Right ventricle myocardium inferior (tissue), 1 donor: ENCODE data around the gene ZBTB18. TPM values are rescaled to one million over a fixed set of nuclear protein-coding genes. Genes with fewer than 3 reads are reported as not detected.

ENCODE experiments used
- ATAC-seq: fragments of 200-7000 bp; cut with Tn5 transposase; one replicate; pipeline ENCODE4 v1.9.1; 2020; ENCODE audit warnings: mild to moderate bottlenecking, moderate library complexity
- DNase-seq: peaks from one replicate; pipeline ENCODE4 v3.0.0; 2021; ENCODE audit errors: missing footprints
- intact Hi-C: fragments of 100-400 bp; cut with DNase I; formaldehyde crosslinking; loops from one replicate; pipeline ENCODE4 v1.11.0; 2022
- total RNA-seq: library from RNA; stranded (reverse); fragmentation: NEBNext Ultra II Directional; extraction: Animal tissue kit (Norgen Biotek cat#: 25700); gene quantifications from one replicate; pipeline ENCODE4 v1.2.1, GENCODE V29; 2021
- donor health status: DM: no; HTN: yes; CAD: no; lungs with severe emphysema.

Gene ZBTB18
- total RNA-seq, 1 donor from 2014 or later = 31.0 TPM

DNA sequence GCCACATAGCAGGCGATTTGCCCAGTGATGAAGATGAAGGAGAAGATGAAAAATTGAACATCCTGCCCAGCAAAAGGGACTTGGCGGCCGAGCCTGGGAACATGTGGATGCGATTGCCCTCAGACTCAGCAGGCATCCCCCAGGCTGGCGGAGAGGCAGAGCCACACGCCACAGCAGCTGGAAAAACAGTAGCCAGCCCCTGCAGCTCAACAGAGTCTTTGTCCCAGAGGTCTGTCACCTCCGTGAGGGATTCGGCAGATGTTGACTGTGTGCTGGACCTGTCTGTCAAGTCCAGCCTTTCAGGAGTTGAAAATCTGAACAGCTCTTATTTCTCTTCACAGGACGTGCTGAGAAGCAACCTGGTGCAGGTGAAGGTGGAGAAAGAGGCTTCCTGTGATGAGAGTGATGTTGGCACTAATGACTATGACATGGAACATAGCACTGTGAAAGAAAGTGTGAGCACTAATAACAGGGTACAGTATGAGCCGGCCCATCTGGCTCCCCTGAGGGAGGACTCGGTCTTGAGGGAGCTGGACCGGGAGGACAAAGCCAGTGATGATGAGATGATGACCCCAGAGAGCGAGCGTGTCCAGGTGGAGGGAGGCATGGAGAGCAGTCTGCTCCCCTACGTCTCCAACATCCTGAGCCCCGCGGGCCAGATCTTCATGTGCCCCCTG is 3.3 kb downstream of the ZBTB18 start:
- no peak for ATAC-seq
- intact Hi-C loops = no loop called here
- DNase-seq = no peak

DNA sequence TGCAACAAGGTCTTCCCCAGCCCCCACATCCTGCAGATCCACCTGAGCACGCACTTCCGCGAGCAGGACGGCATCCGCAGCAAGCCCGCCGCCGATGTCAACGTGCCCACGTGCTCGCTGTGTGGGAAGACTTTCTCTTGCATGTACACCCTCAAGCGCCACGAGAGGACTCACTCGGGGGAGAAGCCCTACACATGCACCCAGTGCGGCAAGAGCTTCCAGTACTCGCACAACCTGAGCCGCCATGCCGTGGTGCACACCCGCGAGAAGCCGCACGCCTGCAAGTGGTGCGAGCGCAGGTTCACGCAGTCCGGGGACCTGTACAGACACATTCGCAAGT is 3.8 kb downstream of the ZBTB18 start:
- ATAC-seq (no peak), DNase-seq (peak; percentile 60)
- intact Hi-C loops = no loop called here

DNA sequence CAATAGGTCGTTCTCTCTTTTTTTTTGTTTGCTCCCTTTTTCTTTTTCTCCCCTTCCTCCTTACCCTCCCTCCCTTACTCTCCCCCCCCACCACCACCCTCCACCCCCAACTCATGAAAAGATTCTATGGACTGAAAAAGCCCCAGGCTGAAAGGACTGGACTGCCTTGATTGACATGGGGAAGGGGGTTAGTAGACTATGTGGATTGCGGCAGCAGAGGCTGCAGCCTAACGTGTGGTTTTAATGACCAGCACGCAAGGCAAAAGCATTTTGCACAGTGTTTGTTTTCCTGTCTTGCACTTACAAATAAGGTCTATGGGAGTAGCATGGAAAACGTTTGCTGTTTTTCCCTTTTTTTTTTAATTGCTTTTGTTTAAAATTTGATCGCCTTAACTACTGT is 5.5 kb downstream of the ZBTB18 start:
- no peak for DNase-seq
- intact Hi-C loops = no loop called here
- ATAC-seq = no peak

DNA sequence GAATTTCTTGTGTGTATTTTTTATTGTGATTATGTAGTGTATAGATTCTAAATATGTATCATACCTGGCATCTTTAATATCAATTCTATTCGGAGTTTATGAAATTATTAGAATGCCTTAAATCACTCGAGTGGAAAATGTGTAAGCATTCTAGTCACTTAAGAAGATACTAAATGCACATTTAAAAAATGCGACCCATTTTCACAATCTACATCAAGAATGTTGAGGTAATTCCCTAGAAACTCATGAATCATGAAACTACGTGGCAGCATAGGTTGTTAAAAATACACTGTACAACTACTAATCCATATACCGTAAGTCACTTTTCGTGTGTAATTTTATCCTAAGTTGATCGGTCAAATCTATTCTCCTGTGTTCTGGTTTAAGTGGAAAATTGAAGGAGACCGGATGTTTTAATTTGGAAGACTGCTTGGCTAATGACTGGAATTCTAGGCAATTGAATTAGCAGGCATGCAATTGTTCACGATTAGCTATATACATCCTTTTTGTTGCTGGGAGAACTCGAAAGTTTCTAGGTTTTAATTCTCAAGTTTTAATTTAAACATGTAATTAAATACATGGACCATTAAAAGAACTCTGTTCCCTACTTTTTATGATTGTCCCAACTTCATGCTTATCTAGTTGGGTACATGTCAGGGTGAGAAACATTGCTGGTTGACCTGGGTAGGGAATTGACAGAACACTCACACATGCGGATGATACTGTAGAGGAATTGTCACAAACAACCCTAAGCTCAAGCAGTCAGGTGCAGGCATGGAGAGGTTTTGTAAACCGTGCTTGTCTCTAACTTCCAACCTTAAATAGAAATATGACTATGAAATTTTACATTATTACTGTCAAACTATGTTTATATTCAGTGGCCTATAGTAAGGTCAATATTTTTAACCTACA is 6.6 kb downstream of the ZBTB18 start:
- no peak for ATAC-seq
- intact Hi-C loops = no loop called here
- no peak for DNase-seq

DNA sequence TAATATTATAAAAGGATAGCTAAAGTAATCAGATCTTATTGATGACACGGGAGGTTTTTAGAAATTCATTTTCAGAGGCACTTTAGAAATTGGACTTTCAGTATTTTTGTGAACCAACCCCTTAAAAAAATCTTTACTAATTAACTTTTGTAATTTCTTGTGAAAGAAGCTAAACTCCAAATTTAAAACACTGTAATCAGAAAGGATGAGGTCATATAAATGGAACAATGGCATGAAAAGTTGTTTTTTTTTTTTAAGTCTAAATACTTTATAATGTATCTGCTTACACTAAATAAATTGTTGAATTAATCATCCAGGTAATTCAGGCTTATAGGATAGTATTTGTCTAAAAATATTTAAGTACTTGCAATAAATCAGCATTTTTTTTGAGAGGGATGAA is 9.0 kb downstream of the ZBTB18 start:
- DNase-seq = no peak
- intact Hi-C loops = no loop called here
- ATAC-seq = no peak

DNA sequence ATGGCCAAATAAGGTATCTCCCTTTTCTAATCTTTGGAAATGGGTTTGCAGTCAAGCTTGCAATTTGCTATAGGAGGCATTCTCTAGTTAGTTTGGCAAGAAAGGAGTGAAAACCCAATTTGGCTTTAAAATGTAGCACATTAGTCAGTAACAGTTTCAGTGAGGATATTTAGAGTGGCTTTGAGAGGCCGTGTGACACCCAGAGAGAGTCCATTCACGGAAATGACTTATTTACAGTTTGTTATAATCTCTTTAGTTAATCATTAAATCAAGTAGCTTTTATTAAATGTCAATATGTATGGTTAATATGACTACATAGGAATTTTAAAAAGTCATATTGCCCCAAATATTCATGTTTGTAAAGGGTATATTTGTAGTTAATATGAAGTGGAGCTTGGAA is 9.6 kb downstream of the ZBTB18 start:
- intact Hi-C loops = no loop called here
- no peak for ATAC-seq
- no peak for DNase-seq

DNA sequence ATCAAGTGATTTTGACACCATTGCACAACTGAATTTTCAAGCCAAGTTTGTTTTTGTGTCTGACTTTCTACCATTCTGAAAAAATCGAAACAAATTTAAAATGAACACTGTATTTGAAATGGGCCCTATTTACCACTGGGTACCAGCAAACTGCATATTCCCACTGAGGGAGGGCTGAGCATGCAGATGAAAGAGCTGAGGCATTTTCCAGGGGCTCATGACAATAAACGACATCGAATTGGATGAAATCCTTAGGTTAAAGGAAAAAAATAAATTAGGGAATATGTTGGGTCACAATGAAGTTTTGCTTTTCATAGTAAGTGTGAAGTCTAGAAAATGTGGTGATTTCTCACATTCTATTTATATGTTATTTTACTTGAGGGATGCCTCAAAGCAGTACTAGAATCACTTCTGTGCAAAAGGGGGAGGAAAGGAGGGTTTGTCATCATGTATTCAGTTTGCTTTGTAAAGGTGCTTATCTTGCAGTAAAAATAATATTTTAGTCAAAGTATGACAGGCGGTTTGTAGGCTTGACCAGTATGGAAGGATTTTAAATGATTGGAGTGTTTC is 11.2 kb downstream of the ZBTB18 start:
- intact Hi-C loops = no loop called here
- ATAC-seq (no peak), DNase-seq (no peak)

DNA sequence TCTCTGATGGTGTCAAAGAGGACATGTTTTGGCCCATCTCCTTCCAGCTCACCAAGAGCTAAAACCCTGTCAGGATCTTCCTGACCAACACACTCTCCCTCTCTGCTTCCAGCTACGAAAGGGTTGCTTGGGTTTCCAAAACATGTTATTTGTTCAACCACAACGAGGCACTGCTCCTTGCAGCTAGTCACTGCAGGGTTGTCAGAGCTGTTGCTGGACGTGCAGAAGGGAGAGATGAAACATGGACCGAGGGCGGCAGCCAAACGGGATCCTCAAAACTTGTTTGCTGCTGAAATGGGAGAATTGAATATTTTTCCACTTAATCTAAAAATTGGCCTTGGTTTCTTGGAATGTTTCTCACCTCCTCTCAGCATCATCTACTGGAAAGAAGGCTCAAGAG is 12.4 kb downstream of the ZBTB18 start:
- intact Hi-C loops = no loop called here
- ATAC-seq = no peak
- DNase-seq = no peak

DNA sequence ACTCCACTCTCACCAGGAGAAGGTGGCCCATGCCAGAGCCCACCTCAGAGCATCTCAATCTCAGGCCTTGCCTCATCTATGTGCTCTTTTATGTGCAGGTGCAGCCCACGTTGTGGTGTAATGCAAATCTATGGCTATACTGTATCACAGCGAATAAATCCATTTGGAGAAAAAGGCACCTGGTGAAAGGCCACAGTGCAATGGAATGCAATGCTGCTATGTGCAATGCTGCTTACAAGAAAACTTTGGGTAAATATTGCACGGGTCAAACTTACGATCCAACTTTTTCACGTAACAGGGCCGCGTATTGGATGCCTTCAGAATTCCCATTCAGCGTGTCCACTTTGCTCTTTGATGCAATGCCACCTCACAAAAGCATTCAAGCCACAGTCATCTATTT is 13.5 kb downstream of the ZBTB18 start:
- intact Hi-C loops = no loop called here
- DNase-seq = no peak
- ATAC-seq = no peak

DNA sequence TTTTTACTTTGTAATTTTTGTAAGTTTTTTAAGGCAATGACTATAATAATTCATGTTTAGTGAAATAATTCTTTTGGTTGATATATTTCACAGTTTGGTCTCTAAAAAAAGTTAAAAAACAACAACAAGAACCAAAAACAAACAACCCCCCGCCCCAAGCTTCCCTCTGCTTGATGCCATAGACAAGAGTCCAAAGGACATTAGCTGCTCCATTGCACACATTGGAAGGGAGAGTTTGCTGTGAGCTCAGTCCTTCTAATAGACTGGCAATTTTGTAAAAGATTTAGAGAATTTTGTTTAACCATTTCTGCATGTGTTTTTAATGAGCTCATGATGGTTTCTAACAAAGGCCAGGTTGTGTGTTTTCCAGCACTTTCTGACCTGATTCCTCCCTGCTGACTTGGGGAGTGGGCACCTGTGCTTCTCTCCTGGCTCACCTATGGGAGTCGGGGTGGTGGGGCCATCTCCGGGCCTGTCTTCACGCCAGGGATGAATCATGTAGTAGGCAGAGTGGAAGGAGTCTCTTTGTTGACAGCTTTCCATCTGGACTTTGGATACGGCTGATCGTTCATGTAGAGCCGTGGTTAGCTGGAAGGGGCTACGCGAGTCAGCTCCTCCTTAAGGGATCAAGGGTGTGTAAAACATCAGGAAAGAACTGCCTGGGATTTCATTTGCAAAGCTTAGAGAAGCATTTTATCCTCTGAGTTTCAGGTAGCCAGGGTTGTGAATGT is 14.1 kb downstream of the ZBTB18 start:
- intact Hi-C loops = no loop called here
- DNase-seq (no peak), ATAC-seq (no peak)

DNA sequence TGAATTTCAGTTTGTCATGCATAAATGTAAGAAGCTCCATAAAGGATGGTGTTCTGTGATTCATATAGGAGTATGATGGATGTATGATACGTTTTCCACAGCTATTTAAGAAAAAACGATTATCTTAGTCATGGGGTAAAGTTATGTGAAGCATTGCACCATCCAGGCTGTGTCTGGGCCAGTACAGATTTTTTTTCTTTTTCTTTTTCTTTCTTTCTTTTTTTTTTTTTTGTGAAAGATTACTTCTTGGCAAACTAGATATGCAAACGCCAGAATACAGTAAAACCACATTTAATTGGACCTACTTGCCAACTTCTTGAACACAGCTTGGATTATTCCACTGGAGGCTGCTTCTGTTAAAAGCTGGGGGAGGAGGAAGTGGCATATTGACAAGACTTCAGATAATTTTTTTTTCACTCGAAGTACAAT is 14.9 kb downstream of the ZBTB18 start:
- ATAC-seq (peak; percentile 37), DNase-seq (no peak)
- intact Hi-C loops = no loop called here

DNA sequence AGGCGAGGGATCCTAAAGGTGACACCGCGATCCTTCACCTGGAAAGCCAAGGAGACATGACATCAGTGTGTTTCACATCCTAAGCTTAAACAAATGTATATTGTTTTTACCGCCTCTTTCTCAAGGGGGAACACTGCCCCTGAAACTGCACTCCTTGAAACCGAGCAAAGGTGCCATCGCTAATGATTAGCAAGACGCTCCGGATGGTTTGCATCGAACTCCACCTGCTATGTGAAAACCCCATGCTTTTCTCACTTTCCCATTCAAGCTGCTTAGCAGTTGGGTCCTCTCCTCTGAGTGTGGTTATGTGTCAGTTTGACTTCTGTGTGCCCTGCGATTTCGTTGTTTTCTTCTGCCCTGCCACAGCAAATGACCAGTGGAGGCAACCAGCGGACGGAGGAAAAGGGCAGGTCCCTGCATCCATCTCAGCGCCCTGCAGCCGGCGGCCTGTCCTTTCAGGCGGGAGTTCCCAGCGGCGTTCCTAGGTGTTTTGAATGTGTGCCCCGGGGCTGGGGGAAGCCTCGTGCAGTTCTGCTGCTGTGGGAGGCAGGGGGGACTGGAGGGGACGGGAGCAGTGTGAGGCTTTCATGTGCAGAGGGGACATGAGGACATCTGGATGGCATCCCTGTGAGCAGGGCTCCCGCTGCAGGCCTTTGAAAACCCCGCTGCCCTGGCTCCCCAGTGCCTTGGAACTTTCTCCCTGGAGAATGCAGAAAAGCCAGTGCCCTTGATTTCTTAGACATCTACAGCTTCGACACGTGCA is 16.1 kb downstream of the ZBTB18 start:
- intact Hi-C loops = no loop called here
- DNase-seq (no peak), ATAC-seq (no peak)

DNA sequence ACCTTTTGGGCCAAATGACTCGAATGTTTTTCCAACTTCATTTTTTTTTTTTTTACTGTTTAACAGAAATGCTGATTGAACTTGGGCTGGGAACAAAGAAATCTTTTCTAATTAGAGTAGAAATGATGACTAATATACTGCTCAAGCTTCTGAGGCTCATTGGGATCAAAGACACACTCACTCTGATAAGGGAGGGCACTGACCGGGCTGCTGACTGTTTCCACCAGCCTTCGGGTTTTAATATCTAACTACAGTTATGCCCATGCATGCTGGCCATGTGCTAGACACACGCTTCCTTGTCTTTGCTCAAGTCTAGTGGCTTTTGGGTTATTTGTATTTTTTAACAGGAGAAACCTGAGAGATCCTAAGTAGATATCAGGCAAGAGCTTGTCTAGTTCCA is 16.8 kb downstream of the ZBTB18 start:
- no peak for DNase-seq
- ATAC-seq = no peak

DNA sequence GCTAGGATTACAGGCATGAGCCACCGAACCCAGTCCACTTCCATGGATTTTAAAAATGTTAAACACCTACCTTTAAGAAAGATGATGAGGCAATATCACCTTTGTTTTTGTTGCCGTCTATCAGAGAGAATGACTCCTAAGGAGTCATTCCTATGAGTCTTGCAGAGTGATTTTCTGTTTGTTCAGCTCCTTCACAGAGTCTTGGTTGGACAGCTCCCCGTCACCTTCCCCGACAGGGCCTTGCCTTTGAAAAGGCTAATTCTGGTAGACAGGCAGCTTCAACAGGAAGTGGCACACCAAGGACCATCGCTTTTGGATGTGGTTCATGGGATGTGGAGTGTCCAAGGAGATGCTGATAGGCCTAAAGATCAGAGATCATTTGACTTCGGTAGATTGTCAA is 17.5 kb downstream of the ZBTB18 start:
- intact Hi-C loops = no loop called here
- no peak for ATAC-seq
- DNase-seq = no peak

More for the DNA sequence above, 16.8 kb downstream of the ZBTB18 start:
- intact Hi-C loops = no loop called here

DNA sequence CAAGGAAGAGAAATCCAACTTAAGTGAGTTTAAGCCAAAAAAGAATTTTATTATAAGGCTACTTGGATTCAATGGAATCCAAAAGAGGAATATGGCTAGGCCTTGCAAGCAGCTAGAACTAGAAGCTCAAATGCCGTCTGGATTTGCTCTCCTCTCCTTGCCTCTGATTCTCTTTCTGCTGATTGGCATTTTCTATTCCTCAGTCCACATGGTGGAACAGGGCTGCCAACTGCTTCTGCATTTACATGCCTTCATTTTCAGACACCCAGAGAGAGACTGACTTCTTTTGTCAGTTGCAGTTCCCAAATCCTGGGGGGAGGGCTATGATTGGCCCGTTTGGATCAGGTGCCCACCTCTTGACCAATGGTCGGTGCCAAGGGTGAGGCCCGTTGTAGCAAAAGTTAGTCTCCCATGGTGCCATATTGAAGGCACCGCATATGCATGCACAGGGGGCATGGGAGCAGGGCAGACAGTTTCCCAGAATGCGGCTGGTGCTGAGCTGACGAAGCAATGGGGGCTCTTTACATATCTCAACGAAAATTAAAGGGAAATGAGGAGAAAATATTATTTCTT is 18.3 kb downstream of the ZBTB18 start:
- no peak for DNase-seq
- intact Hi-C loops = no loop called here

DNA sequence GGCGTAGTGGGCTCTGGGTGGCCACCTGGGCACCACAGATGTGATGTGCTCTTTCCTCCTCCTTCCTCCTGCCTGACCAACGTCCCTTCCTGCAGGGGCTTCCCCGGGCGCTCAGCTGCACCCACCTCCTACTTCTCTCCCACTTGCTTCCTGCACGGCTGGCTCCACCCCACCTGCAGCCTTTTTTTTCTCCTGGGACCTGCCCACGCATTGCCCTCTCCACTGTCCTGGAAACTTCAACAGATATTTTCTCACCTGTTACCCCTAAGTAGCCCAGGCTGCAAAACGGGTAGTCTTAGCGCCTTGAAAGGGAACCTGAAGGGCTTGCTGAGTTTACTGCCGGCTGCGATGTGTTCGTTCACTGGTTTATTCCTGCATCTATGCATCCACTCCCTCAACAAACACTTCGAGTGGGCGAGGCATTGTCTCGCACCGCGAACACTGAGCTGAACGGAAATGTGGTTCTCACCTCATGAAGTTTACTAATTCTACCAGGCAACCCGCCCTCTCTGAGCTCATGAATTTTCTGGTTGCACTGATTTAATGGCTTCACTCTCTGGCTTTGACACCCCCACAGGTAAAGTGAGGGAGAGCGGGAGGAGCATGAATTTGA is 23.6 kb downstream of the ZBTB18 start:
- ATAC-seq (no peak), DNase-seq (no peak)
- intact Hi-C loops = no loop called here

More for the DNA sequence above, 18.3 kb downstream of the ZBTB18 start:
- ATAC-seq = no peak

DNA sequence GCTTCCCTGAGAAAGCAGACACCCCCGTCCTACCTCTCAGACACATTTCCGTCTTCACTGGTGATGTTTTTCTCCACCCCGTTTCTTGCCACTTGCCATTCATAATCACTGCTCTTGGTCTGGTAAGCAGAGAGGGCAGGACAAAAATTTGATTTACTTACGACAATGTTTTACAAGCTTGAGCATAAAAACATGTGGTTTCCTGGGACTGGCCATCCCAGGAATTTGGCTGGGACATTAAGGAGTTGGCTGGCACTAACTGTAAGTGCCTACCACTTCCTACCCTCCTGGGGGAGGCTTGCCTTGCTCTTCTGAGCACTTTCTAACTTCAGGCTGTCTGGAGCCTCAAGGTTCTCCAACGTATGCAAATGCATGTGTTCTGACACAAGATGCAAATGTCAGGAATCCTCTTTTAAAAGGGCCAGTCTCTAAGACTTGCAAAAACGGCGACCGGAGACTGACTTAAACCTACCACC is 24.2 kb downstream of the ZBTB18 start:
- DNase-seq (no peak), ATAC-seq (no peak)
- intact Hi-C loops = no loop called here

DNA sequence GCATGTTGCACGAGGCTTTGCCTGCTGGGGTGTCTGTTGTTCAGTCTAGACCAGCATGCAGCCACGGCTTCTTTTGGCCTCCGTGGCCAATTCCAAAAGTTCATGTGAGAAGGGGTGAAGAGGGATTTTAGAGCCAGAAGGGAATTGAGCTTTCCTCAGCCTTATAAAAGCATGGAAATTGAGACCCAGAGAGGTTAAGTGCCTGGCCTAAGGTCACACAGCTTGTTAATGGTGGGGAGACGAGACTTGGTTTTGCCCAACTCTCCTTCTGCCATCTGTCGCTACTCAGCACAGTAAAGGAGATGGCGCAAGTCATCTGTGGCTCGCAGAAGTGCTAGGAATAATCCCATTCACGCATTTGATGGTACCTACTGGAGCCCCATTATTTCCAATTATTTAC is 25.7 kb downstream of the ZBTB18 start:
- intact Hi-C loops = no loop called here
- no peak for ATAC-seq
- DNase-seq = no peak
